Activated naive CD4-positive, alpha-beta T cell treated with anti-CD3 and anti-CD28 coated beads, Interleukin-2, amount 10 ng/mL, durations not matched to agents 5 hours and 36 hours (primary cell): ENCODE results near the gene BDNF. TPM values are rescaled to one million over a fixed set of nuclear protein-coding genes. Genes with fewer than 3 reads are reported as not detected.

Experiments used
- total RNA-seq, 2 experiments: library from RNA; stranded (reverse); gene quantifications; one replicate each; pipeline ENCODE4 v1.2.3, GENCODE V29; 2021

The BDNF gene
- not detected for total RNA-seq

GRCh38 chr11:27700351-27701301 is at the start of gene BDNF:
TSS of gene BDNF (minus strand) at chr11:27700455. CDS start at chr11:27658564, 41,891 bp downstream.

Other genes starting within 250 kb of the BDNF start
- under 1 TPM; 0.18 to 0.29 TPM for gene LGR4, start 227.7 kb downstream of the BDNF start, total RNA-seq
- gene LIN7C, start 193.7 kb downstream of the BDNF start, total RNA-seq = 10 to 100 TPM; 22.9 to 23.5 TPM